NCI-H1048 (cell line): ENCODE results near the gene TMEM89.

Experiments
- DNase-seq: peaks from one replicate; lab custom pipeline; 2025; lab: John Stamatoyannopoulos, UW

The TMEM89 gene

DNA sequence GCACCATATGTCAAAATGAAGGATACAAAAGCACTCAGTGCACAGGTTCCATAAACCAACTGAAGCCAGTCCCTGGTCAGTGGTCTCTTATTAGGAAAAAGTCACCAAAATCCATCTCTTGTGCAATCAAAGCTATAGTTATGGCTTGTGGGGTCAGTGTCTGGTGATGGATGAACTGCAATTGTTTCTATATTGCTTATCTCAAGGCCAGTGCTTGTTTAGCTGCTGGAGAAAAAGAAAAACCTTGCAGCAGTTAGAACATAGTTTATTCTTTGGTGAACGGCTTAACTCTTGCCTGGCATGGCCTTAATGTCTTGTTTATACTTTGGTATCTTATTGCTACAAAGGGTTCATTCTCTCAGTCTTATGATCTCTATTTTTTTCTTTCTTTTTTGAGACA lies 9.3 kb downstream of the TMEM89 start:
- DNase-seq: no peak

DNA sequence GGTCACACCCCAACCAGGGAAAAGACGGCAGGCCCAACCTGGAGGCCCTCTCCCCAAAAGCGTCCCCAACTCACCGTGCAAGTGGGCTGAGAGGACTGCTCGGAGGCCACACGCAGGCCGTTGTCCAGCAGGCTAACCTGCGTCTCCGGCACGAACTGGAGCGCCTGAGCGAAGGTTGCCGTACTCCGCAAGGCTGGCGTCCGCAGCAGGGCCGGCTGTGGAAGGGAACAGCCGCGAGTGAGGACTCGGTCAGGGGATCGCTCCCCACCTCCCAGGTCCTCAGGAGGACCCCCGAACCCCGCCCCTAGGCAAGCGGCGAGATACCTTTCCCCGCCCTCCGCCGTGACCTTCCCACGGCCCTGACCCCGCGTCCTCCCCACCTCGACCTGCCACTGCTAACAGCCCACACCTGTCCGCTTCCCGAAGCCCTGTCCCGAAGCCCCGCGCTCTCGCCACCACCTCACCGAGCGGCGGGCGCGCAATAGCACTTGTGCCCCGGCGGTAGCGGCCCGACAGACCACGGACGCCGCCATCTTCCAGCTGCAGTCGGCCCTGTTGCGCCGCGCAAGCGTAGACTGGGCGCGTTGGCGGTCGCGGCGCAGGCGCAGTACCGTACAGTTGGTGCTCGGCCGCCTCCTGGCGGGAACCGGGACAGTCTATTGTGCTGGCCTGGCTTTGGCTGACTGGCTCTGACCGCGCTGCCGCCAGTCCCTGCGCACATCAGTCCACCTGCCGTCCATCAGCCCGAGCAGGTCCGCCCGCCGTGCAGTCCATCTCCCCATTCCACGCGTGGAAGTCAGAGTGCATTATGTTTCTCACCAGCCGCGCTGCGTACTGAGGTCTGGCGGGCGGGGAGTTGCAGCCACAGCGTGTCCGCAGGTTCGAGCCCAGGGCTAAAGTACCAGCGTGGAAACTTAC lies 12.2 kb downstream of the TMEM89 start, which contains the start of gene UQCRC1:
Gene UQCRC1, minus strand, starts transcription at position 559 of the 918 bp plus-strand sequence. Its CDS starts 26 bp downstream, at position 533.
- DNase-seq: peak; percentile 88

DNA sequence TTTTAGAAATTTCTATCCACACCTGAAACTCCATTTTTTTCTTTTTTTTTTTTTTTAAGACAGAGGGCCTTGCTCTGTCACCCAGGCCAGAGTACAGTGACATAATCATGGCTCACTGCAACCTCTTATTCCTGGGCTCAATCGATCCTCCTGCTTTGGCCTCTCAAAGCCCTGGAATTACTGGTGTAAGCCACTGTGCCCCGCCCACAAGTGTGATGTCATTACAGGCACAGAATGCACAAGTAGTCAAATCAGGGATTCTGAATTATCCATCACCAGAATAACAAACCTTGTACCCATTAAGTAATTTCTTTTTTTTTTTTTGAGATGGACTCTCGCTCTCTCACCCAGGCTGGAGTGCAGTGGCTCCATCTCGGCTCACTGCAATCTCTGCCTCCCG lies 14.1 kb downstream of the TMEM89 start:
- DNase-seq: no peak

GRCh38 chr3:48601622-48601994 lies 20.0 kb downstream of the TMEM89 start:
- no peak for DNase-seq

- DNase-seq: no peak
Measured at GRCh38 chr3:48600711-48601621, 20.6 kb downstream of the TMEM89 start.

GRCh38 chr3:48599509-48600285 lies 21.9 kb downstream of the TMEM89 start:
- no peak for DNase-seq

DNA sequence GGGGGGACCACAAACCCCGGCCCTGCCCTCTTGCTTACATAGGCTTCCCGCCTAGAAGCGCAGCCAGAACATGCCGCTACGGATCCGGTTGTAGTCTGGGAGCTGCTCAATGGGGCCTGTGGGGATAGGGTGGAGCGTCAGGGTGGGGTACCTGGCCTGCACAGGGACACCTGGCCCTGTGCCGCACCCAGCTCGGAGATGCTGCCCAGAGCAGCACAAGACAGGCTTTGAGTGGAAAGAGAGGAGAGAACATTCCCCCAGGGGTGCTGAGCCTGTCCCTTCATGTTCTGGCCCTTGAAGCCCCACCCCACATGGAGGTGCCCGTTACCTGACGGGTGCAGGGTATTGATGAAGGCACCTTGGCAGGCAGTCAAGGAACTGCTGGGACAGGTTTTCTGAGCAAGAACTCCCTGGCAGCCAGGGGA lies 22.5 kb downstream of the TMEM89 start:
- no peak for DNase-seq

GRCh38 chr3:48598323-48599076 lies 23.1 kb downstream of the TMEM89 start:
- DNase-seq: no peak

- DNase-seq: no peak
Measured at GRCh38 chr3:48597408-48597800, 24.2 kb downstream of the TMEM89 start.

GRCh38 chr3:48596676-48597407 lies 24.7 kb downstream of the TMEM89 start:
- no peak for DNase-seq

DNA sequence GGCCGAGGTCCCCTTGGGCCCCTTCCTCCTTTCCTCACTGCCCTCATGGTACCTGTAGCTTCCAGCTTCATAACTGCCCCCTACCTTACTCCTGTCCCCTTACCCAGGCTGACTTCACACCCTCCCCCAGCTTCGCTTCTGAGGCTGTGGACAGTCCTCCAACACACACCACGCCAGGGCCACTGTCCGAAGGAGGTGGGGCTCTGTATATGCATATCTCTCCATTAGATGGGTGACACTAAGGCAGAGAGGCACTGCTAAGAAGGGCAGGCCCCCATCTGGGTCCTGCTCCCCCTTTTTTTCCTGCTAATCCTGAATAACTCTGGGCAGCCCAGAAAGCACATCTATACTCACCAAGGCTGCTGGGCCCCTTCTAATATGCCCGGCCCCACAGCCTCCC lies 25.4 kb downstream of the TMEM89 start:
- DNase-seq: no peak

DNA sequence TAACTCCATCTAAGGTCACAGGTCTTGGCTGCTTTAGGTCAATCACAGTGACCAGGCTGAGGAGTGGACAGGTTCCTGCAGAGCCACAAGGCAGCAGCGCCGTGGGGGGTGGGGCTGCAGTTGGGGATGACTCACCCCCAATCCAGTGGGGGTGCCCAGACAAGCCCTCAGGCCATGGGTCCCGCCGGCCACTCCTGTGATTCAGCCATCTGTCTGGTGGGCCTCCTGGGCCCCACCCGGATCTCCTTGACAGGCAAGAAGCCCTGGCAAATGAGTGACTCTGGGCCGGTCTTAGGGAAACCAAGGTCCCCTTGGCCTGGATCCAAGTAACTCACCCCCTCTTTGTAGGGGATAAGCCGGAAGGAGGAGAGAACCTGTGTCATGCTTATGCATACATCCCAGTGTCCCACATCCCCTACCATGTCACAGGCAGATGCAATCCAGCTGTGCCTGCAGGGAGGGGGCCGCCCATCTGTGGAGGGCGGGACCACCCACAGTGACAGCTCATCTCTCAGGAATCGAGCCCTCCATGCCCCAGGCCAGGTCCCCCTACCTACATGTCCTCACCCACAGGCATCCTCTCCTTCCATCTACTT lies 25.9 kb downstream of the TMEM89 start:
- no peak for DNase-seq

DNA sequence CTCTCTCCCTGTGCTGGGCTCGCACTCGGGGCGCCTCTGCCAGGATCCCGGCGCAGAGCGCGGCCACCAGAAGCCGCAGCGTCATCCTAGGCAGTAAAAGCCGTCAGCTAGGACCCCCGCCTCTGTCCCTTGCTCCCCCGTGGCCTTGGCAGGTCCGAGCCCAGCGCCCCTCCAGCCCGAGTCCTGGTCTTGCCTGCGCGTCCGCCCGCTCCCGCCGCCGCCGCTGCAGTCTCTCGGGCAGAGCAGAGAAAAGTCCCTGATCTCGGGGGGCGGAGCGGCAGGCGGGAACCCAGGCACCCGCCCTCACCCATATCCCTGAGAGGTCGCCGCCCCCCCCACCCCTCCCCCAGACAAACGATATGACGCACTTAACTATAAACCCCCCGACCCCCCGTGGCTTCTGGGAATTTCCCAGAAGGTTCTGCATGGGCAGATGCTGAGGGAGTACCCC lies 26.5 kb downstream of the TMEM89 start, which contains the start of gene COL7A1:
Gene COL7A1, minus strand, starts transcription at position 255 of the 451 bp plus-strand sequence. Its CDS starts 170 bp downstream, at position 85.
- no peak for DNase-seq

DNA sequence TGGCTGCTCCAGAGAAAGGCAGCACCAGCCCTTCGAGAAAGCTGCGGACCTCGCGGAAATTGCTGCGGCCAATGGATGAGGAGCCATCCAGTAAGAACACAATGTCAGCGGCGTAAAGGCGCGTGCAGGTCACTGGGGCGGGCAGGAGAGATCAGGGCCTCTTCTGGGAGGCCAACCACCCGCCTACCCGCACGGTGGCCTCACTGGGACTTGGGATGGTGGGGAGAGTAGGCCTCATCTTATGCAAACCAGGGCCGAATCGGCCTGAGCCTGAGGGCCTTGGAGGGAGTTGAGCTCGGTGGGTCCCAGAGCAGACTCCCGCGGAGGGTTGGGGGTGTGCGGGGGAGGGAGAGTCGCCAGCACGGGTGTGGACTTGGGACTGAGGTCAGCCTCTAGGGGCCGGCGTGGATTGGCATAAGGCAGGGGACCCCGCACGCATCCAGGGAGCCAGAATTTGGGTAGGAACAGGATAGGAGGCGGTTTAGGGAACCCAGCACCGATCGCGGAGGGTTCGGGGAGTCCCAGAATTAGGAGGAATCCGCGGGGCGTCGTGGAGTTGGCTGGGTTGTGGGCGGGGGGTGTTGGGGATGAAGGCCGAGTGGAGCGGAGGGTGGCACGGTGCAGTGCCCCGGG lies 27.0 kb downstream of the TMEM89 start:
- no peak for DNase-seq

DNA sequence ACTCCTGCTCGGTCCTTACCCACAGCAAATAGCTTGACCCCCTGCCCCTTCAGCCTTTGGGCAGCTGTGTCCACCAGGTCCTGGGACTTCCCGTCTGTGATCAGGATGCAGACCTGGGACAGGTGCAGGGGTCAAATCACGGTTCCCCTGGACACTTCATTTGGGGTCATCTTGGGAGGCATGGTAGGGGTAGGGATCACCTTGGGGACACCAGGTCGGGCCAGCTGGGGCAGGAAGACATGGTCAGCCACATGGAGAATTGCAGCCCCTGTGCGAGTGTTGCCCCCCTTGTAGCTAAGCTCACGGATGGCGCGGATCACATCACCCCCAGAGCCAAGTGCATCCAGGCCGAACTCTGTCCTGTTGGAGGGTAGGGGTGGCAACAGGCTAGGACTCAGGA lies 28.2 kb downstream of the TMEM89 start:
- DNase-seq: no peak

DNA sequence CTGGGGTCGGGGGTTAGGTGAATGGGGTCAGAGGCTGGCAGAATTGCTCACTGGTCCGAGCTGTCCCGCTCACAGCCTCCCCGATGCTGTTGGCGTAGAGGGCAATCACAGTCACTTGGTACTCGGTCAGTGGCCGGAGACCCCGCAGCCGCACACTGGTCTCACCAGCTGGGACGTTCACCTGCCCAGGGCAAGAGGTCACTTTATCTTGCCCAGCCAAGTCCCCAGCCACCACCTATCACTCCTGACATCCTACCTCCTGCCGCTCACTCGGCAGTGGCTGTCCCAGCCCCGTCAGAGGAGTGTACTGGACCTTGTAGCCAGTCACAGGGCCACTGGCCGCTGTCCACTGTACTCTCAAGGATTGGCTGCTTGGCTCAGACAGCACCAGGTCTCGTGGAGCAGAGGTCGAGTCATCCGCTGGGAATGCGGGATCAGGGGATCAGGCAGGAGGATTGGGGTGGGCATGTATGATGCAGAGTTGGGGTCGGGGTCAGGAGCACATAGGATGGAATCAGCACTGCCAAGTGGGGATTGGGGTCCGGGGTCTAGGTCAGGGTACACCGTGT lies 29.0 kb downstream of the TMEM89 start:
- DNase-seq: no peak

DNA sequence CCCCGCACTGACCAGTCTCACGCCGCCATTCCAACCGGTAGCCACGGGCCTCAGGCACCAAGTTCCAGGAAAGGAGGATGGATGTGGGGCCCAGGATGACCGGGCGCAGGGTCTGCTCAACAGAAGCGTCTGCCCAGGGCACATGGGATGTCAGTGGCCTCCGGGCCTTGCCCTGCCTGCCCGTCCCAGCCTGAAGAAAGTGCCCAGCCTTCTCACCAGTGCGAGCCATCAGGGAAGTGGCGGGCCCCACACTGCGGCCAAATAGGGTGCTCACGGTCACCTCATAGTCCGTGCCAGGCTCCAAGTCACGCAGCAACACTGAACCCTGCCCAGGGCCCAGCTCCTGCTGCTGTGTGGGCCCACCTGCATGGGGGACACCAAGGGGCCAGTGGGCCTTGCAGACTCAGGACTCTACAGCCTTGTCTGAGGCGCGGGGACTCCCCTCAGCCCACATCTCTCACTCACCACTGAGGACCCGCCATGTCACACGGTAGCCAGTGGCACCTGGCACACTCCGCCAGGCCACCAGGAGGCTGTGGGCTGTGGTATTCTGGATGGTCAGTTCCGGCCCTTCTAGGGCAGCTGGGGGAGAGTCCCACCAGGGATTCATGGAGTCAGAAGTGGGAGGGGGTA lies 29.6 kb downstream of the TMEM89 start:
- no peak for DNase-seq

DNA sequence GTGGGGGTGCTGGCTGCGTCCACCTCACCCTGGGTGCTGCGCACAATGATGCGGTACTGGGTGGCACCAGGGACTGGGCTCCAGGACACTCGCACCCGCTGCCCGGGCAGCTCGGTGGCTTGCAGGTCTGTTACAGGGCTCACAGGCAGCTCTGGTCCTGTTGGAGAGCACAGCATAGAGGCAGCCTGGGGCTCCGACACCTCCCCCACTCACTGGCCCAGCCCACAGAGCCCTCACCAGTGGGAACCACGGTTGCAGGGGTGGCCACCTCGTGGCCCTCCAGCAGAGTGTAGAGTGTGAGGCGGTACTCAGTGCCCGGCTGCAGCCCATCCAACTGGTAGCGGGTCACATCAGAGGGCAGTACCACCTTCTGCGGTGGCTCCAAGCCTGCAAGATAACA lies 30.1 kb downstream of the TMEM89 start:
- DNase-seq: no peak

DNA sequence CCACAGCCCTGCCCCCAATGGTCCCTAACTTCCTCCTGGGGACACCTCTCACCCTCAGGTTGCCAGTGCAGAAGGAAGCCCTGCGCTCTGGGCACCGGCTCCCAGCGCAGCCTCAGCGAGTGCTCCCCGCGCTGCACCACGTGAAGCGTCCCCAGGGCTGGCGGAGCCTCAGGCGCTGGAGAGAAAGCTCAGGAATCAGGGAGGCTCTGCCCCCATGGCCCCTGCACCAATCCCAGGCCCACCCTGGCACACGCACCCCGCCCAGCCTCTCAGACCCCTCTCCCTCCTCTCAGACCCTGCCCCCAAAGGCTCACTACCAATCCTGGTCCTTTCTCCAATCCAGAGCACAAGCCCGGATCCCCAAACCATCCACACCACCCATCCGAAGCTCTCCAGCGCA lies 33.3 kb downstream of the TMEM89 start:
- DNase-seq: no peak
